Endothelial cell of umbilical vein (primary cell): ENCODE results near the gene MINPP1. TPM values are rescaled to one million over a fixed set of nuclear protein-coding genes. Genes with fewer than 3 reads are reported as not detected.

Source experiments
- BruUV-seq: library from RNA; stranded (reverse); fragments of 400-500 nt; replicated peaks from 2 replicates; lab custom pipeline; 2021; lab: Mats Ljungman, UMichigan
- CTCF ChIA-PET: fragments of 300-600, 350-600 bp; sonication (Branson Sonifier 250); formaldehyde crosslinking; loops from one replicate; lab custom pipeline; 2021; ENCODE audit warnings: antibody characterized with exemption, inconsistent platforms; lab: Charles Lee
- POLR2A ChIA-PET: fragments of 300-600, 350-600 bp; sonication (Branson Sonifier 250); formaldehyde crosslinking; loops from one replicate; lab custom pipeline; 2021; ENCODE audit warnings: antibody characterized with exemption, inconsistent platforms; lab: Charles Lee
- DNase-seq: peaks from one replicate; pipeline ENCODE4 v3.0.0-alpha.2; 2011; ENCODE audit warnings: low read depth, low spot score
- FAIRE-seq: peaks from 2 replicates; lab custom pipeline; 2011; peaks lifted over from hg19 to GRCh38; lab: Jason Lieb, UNC
- H2AFZ ChIP-seq: 2 replicates; pipeline ENCODE4 v1.6.0; 2012; ENCODE audit warnings: low read depth, low read length, control low read depth, inconsistent platforms
- H3K27ac ChIP-seq: 2 replicates; pipeline ENCODE4 v1.5.1; 2011; ENCODE audit warnings: low read depth, mild to moderate bottlenecking, control low read depth, low read length, moderate library complexity; ENCODE audit not compliant: insufficient read depth
- H3K27me3 ChIP-seq, 2 experiments: 2 replicates each; pipeline versions ENCODE4 v1.6.0 to v1.6.1; 2011; ENCODE audit warnings: low read length in 2 of 2, mixed read lengths in 1 of 2; ENCODE audit not compliant: control insufficient read depth in 2 of 2, insufficient read depth in 2 of 2
- H3K36me3 ChIP-seq, 2 experiments: 2 replicates in 1 of 2; 3 replicates in 1 of 2; pipeline ENCODE4 v1.5.1; 2011; ENCODE audit warnings: low read length in 2 of 2, mild to moderate bottlenecking in 1 of 2, moderate library complexity in 1 of 2; ENCODE audit not compliant: control insufficient read depth in 2 of 2, insufficient read depth in 2 of 2; ENCODE audit errors: extremely low read depth in 1 of 2
- H3K4me1 ChIP-seq: 3 replicates; pipeline ENCODE4 v1.5.1; 2011; ENCODE audit warnings: mild to moderate bottlenecking, low read length; ENCODE audit not compliant: control insufficient read depth, insufficient read depth; ENCODE audit errors: extremely low read depth
- H3K4me2 ChIP-seq: 2 replicates; pipeline ENCODE4 v1.6.1; 2011; ENCODE audit warnings: low read length, control low read depth, mixed read lengths; ENCODE audit not compliant: insufficient read depth
- H3K4me3 ChIP-seq, 3 experiments: fragments of 200-600 bp in 1 of 3; sonication (generic), shearing (Covaris generic) in 1 of 3; replicated peaks in 1 of 3; 2 replicates each; pipeline ENCODE4 v1.5.1; 2011 to 2016; ENCODE audit warnings: control low read depth in 3 of 3, low read length in 3 of 3, mild to moderate bottlenecking in 2 of 3, inconsistent platforms in 1 of 3, low read depth in 1 of 3, moderate library complexity in 1 of 3; ENCODE audit not compliant: insufficient read depth in 1 of 3
- H3K79me2 ChIP-seq: 2 replicates; pipeline ENCODE4 v1.6.0; 2012; ENCODE audit warnings: low read length, inconsistent platforms; ENCODE audit not compliant: control insufficient read depth, insufficient read depth
- H3K9ac ChIP-seq: replicated peaks from 2 replicates; pipeline ENCODE3; 2011; ENCODE audit warnings: low read length, control low read depth; ENCODE audit not compliant: insufficient read depth; ENCODE audit errors: extremely low read depth
- H3K9me1 ChIP-seq: replicated peaks from 3 replicates; pipeline ENCODE4 v1.6.0; 2011; ENCODE audit warnings: mild to moderate bottlenecking, low read length; ENCODE audit not compliant: control insufficient read depth, insufficient read depth; ENCODE audit errors: extremely low read depth
- H3K9me3 ChIP-seq: replicated peaks from 2 replicates; pipeline ENCODE4 v1.5.1; 2012; ENCODE audit warnings: low read length, inconsistent platforms; ENCODE audit not compliant: control insufficient read depth, insufficient read depth
- H4K20me1 ChIP-seq: replicated peaks from 2 replicates; pipeline ENCODE3; 2011; ENCODE audit warnings: mild to moderate bottlenecking, low read length; ENCODE audit not compliant: control insufficient read depth, insufficient read depth; ENCODE audit errors: extremely low read depth
- EZH2 ChIP-seq: IDR thresholded peaks from 2 replicates; pipeline ENCODE4 v1.6.1; 2012; ENCODE audit warnings: borderline replicate concordance, low read depth, mild to moderate bottlenecking, moderate library complexity, low read length, inconsistent platforms; ENCODE audit not compliant: severe bottlenecking
- FOS ChIP-seq: IDR thresholded peaks from 2 replicates; pipeline ENCODE4 v1.6.1; 2011; ENCODE audit warnings: mild to moderate bottlenecking, low read length, moderate library complexity, borderline replicate concordance; ENCODE audit not compliant: insufficient read depth
- GATA2 ChIP-seq: IDR thresholded peaks from 2 replicates; pipeline ENCODE4 v1.7.0; 2011; ENCODE audit warnings: low read depth, mild to moderate bottlenecking, moderate library complexity, mixed read lengths, low read length; ENCODE audit not compliant: insufficient read length, insufficient read depth
- JUN ChIP-seq: IDR thresholded peaks from 2 replicates; pipeline ENCODE4 v1.6.1; 2011; ENCODE audit warnings: borderline replicate concordance, low read depth; ENCODE audit not compliant: insufficient read length, insufficient read depth
- MYC ChIP-seq: IDR thresholded peaks from one replicate; pipeline ENCODE4 v1.6.1; 2011; ENCODE audit warnings: mild to moderate bottlenecking, low read depth, low read length
- POLR2A ChIP-seq: IDR thresholded peaks from 2 replicates; pipeline ENCODE4 v1.6.1; 2012; ENCODE audit warnings: low read depth, mild to moderate bottlenecking, control low read depth, low read length
- POLR2AphosphoS5 ChIP-seq: IDR thresholded peaks from 2 replicates; pipeline ENCODE4 v1.6.1; 2012; ENCODE audit warnings: low read depth, mild to moderate bottlenecking, control low read depth, low read length, moderate library complexity; ENCODE audit not compliant: insufficient read depth
- dilution Hi-C: fragments of 300-500 bp; cut with MboI; formaldehyde crosslinking; loops from one replicate; pipeline ENCODE4 v1.15.0; 2019; ENCODE audit warnings: low sequenced_read_pairs; ENCODE audit not compliant: extremely low pct_ligation_motif_present
- intact Hi-C: fragments of 100-400 bp; cut with micrococcal nuclease; formaldehyde crosslinking; loops from one replicate; pipeline ENCODE4 v1.10.0; 2022
- polyA plus RNA-seq, 4 experiments: library from polyadenylated mRNA; depleted of rRNA in 3 of 4; stranded (reverse) in 3 of 4; unstranded in 1 of 4; fragments of >200 nt; gene quantifications; 2 replicates each; pipeline versions ENCODE4 v1.2.1 to v1.2.3, GENCODE V29; 2011 to 2012; ENCODE audit warnings: missing spikeins in 1 of 4
- total RNA-seq: library from RNA; stranded (reverse); gene quantifications from 2 replicates; pipeline ENCODE4 v1.2.3, GENCODE V29; 2021
- TF ChIP-seq, protein P1 (sequence below), 2 donors: IDR thresholded peaks; 1 replicate in 1 of 2; 2 replicates in 1 of 2; pipeline ENCODE4 v1.5.1; 2011; ENCODE audit warnings: low read length in 2 of 2, mild to moderate bottlenecking in 2 of 2, moderate library complexity in 2 of 2, control low read depth in 1 of 2, inconsistent platforms in 1 of 2, low read depth in 1 of 2; ENCODE audit not compliant: insufficient read depth in 1 of 2; ENCODE audit errors: extremely low read depth in 1 of 2
- TF ChIP-seq, protein P2 (sequence below): IDR thresholded peaks from 2 replicates; pipeline ENCODE4 v1.6.1; 2011; ENCODE audit not compliant: insufficient read depth, insufficient read length

Gene MINPP1
- total and polyA plus RNA-seq, 2 donors (not counting 3 experiments of a cell fraction or from before 2014, with no cell fraction given) = 11.7 to 23.8 TPM

DNA sequence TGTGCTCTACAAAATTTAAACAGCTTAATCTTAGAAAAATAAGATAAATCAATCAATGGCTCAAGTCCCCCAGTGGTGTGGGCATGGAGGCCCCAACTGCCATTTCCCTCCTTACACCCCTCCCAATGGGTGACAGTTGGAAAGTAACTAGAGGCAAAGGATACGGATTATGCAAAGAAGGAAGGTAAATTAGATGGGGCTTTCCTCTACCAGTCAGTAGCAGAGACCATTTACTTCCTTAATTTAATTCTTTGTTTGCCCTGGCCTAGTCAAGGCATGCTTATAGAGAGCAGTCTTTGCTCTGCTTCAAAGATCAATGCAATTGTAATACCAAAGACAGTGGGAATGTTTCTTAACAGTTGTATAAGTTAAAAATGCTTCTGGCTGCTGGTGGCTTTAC is 91.7 kb downstream of the MINPP1 start:
- DNase-seq (no peak), FAIRE-seq (no peak)
- Histone ChIP-seq H2AFZ (no peak overlapping the region), H3K36me3 (no peaks in the 10 kb centered on the region), H3K4me2 (no peak overlapping the region), H3K9me1 (no peaks in the 10 kb centered on the region), H3K4me1 (no peaks in the 10 kb centered on the region), H3K27me3 (peaks cover 20 to 30% of the 10 kb centered on the region in 2 experiments), H3K79me2 (no peaks in the 10 kb centered on the region), H4K20me1 (no peaks in the 10 kb centered on the region), H3K9ac (no peak overlapping the region), H3K27ac (no peak overlapping the region), H3K4me3 (no peak overlapping the region), H3K9me3 (no peaks in the 10 kb centered on the region)
- intact Hi-C loops = no loop called here
- dilution Hi-C loops = no loop called here
- ChIA-PET POLR2A (no interaction called here), CTCF (interaction anchor here (1.4 to 1.9 kb wide), 2 partner anchors 9 to 29 kb away, joined by 4 read pairs; no protein-coding TSS in a partner anchor)
- no TSS peak for BruUV-seq
- TF ChIP-seq EZH2 = no peak
- no peak for TF ChIP-seq GATA2
- no peak for TF ChIP-seq JUN
- TF ChIP-seq, protein P1, sequence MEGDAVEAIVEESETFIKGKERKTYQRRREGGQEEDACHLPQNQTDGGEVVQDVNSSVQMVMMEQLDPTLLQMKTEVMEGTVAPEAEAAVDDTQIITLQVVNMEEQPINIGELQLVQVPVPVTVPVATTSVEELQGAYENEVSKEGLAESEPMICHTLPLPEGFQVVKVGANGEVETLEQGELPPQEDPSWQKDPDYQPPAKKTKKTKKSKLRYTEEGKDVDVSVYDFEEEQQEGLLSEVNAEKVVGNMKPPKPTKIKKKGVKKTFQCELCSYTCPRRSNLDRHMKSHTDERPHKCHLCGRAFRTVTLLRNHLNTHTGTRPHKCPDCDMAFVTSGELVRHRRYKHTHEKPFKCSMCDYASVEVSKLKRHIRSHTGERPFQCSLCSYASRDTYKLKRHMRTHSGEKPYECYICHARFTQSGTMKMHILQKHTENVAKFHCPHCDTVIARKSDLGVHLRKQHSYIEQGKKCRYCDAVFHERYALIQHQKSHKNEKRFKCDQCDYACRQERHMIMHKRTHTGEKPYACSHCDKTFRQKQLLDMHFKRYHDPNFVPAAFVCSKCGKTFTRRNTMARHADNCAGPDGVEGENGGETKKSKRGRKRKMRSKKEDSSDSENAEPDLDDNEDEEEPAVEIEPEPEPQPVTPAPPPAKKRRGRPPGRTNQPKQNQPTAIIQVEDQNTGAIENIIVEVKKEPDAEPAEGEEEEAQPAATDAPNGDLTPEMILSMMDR (IDR thresholded peaks at IDR 0.05; ENCODE audit: extremely low read depth in 1 of 2, insufficient read depth in 1 of 2, low read depth in 1 of 2, low read length in 2 of 2) = no peak
- no peak for TF ChIP-seq FOS
- TF ChIP-seq MYC = no peak
- TF ChIP-seq, protein P2, sequence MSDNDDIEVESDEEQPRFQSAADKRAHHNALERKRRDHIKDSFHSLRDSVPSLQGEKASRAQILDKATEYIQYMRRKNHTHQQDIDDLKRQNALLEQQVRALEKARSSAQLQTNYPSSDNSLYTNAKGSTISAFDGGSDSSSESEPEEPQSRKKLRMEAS = no peak
- TF ChIP-seq POLR2A = no peak
- no peak for TF ChIP-seq POLR2AphosphoS5
